Peyer's patch (tissue), 4 donors: ENCODE measurements around the gene BACH1.

Experiments used
- POLR2A ChIP-seq, 2 donors: fragments of 450-650 bp; IDR thresholded peaks; one replicate each; pipeline ENCODE4 v1.5.1; 2017; ENCODE audit warnings: antibody characterized with exemption in 2 of 2, mild to moderate bottlenecking in 2 of 2, moderate library complexity in 2 of 2
- TF ChIP-seq, protein P1 (sequence below), 6 experiments: fragments of 450-650 bp in 4 of 6; fragments of 200-600 bp in 2 of 6; sonication (generic) in 1 of 6; IDR thresholded peaks; one replicate each; pipeline ENCODE4 v1.5.1; 2017 to 2019; ENCODE audit warnings: antibody characterized with exemption in 6 of 6, mild to moderate bottlenecking in 3 of 6, moderate library complexity in 1 of 6

- TF ChIP-seq, protein P1, sequence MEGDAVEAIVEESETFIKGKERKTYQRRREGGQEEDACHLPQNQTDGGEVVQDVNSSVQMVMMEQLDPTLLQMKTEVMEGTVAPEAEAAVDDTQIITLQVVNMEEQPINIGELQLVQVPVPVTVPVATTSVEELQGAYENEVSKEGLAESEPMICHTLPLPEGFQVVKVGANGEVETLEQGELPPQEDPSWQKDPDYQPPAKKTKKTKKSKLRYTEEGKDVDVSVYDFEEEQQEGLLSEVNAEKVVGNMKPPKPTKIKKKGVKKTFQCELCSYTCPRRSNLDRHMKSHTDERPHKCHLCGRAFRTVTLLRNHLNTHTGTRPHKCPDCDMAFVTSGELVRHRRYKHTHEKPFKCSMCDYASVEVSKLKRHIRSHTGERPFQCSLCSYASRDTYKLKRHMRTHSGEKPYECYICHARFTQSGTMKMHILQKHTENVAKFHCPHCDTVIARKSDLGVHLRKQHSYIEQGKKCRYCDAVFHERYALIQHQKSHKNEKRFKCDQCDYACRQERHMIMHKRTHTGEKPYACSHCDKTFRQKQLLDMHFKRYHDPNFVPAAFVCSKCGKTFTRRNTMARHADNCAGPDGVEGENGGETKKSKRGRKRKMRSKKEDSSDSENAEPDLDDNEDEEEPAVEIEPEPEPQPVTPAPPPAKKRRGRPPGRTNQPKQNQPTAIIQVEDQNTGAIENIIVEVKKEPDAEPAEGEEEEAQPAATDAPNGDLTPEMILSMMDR (IDR thresholded peaks at IDR 0.05): no peak
- TF ChIP-seq POLR2A (IDR thresholded peaks at IDR 0.05): no peak
Measured at GRCh38 chr21:29367335-29367734, 68.6 kb downstream of the BACH1 start.
